SK-N-SH (cell line): ENCODE results near the gene GDPGP1.

Experiments
- CHD2 ChIP-seq: fragments of 150-350 bp; IDR thresholded peaks from 2 replicates; pipeline ENCODE4 v1.6.1; 2018; ENCODE audit warnings: low read length; ENCODE audit not compliant: partially characterized antibody
- ELF1 ChIP-seq: IDR thresholded peaks from 2 replicates; pipeline ENCODE4 v1.4.0; 2012
- TF ChIP-seq, protein P1 (sequence below): fragments of 200-600 bp; sonication (generic); IDR thresholded peaks from 2 replicates; pipeline ENCODE4 v1.6.1; 2017; ENCODE audit warnings: antibody characterized with exemption, mild to moderate bottlenecking, moderate library complexity
- TF ChIP-seq, protein P2 (sequence below): IDR thresholded peaks from 2 replicates; pipeline ENCODE4 v1.6.1; 2012; ENCODE audit warnings: mild to moderate bottlenecking, low read depth, low read length, moderate library complexity

DNA sequence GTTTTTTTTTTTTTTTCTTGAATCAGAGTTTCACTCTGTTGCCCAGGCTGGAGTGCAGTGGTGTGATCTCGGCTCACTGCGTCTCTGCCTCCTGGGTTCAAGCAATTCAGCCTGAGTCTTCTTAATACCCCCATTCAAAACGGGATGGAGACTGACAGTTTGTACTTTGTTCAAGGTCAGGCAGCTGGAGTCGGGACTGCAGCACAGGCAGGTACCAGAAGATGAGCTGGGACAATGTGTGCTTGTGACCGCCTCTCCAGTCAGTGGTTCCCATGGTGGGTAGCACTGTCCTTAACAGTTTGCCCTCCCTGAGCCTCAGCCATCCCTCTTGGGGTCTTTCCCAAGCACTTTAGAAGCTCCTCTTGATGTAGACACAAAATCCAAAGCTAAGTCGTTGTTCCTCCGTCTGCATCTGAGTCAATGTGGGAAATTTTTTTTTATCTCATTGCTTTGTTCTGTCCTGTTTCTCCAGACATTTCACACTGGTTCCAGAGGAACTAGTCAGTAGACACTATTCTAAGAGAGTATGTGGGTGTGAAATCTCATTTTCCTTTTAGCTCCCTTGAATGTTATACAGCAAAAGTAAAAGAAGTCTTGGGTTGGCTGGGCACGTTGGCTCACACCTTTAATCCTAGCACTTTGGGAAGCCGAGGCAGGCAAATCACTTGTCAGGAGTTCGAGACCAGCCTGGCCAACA, 10.1 kb downstream of the GDPGP1 start:
- TF ChIP-seq CHD2, result no peak
- TF ChIP-seq, protein P1, sequence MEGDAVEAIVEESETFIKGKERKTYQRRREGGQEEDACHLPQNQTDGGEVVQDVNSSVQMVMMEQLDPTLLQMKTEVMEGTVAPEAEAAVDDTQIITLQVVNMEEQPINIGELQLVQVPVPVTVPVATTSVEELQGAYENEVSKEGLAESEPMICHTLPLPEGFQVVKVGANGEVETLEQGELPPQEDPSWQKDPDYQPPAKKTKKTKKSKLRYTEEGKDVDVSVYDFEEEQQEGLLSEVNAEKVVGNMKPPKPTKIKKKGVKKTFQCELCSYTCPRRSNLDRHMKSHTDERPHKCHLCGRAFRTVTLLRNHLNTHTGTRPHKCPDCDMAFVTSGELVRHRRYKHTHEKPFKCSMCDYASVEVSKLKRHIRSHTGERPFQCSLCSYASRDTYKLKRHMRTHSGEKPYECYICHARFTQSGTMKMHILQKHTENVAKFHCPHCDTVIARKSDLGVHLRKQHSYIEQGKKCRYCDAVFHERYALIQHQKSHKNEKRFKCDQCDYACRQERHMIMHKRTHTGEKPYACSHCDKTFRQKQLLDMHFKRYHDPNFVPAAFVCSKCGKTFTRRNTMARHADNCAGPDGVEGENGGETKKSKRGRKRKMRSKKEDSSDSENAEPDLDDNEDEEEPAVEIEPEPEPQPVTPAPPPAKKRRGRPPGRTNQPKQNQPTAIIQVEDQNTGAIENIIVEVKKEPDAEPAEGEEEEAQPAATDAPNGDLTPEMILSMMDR, result no peak
- no peak for TF ChIP-seq ELF1
- TF ChIP-seq, protein P2, sequence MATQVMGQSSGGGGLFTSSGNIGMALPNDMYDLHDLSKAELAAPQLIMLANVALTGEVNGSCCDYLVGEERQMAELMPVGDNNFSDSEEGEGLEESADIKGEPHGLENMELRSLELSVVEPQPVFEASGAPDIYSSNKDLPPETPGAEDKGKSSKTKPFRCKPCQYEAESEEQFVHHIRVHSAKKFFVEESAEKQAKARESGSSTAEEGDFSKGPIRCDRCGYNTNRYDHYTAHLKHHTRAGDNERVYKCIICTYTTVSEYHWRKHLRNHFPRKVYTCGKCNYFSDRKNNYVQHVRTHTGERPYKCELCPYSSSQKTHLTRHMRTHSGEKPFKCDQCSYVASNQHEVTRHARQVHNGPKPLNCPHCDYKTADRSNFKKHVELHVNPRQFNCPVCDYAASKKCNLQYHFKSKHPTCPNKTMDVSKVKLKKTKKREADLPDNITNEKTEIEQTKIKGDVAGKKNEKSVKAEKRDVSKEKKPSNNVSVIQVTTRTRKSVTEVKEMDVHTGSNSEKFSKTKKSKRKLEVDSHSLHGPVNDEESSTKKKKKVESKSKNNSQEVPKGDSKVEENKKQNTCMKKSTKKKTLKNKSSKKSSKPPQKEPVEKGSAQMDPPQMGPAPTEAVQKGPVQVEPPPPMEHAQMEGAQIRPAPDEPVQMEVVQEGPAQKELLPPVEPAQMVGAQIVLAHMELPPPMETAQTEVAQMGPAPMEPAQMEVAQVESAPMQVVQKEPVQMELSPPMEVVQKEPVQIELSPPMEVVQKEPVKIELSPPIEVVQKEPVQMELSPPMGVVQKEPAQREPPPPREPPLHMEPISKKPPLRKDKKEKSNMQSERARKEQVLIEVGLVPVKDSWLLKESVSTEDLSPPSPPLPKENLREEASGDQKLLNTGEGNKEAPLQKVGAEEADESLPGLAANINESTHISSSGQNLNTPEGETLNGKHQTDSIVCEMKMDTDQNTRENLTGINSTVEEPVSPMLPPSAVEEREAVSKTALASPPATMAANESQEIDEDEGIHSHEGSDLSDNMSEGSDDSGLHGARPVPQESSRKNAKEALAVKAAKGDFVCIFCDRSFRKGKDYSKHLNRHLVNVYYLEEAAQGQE, result no peak
